ENCODE measurements around the gene JAZF1. TPM values are rescaled to one million over a fixed set of nuclear protein-coding genes. Genes with fewer than 3 reads are reported as not detected.

Gene JAZF1
- total RNA-seq, 2 donors from 2014 or later: 13.9 to 16.5 TPM

DNA sequence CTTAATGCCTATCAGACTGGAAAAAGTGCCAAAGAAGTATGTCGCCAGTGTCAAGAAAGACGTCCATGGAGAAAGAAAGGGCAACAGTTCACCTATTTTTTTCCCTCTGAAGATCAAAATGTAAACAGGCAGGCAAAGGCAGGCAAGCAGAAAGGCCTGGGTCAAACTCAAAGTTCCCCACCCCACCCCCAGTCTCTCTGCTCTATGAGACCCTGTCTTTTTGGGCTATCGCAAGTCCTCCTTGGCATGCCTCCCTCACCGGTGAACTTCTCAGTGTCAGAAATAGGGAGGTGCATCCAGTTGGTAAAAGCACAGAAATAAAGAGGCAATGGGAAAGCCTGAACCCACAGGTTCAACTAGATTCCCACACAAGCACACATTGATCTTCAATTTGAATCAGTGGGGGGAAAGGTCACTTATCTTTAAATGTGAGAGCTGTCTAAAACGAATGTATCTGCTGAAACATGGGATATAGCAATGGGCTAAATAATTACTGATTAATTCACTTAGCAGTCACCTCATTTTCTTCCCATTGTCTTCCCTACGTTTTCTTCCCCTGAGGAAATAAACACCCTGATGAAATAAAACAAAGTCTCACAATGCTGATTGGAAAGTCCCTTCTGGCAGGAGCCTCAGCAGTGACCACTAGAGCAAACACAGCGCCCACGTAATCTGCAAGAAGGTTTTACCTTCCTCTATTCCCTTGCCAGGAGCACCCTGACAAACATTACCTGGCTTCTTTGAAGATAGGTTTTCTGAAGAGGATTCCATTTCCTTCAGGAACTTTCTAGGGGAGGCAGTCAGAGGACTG lies 31.1 kb downstream of the JAZF1 start:
- TF ChIP-seq, protein P1, sequence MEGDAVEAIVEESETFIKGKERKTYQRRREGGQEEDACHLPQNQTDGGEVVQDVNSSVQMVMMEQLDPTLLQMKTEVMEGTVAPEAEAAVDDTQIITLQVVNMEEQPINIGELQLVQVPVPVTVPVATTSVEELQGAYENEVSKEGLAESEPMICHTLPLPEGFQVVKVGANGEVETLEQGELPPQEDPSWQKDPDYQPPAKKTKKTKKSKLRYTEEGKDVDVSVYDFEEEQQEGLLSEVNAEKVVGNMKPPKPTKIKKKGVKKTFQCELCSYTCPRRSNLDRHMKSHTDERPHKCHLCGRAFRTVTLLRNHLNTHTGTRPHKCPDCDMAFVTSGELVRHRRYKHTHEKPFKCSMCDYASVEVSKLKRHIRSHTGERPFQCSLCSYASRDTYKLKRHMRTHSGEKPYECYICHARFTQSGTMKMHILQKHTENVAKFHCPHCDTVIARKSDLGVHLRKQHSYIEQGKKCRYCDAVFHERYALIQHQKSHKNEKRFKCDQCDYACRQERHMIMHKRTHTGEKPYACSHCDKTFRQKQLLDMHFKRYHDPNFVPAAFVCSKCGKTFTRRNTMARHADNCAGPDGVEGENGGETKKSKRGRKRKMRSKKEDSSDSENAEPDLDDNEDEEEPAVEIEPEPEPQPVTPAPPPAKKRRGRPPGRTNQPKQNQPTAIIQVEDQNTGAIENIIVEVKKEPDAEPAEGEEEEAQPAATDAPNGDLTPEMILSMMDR (IDR thresholded peaks at IDR 0.05): no peak
- Histone ChIP-seq H3K36me3 (no peaks in the 10 kb centered on the region), H3K27ac (no peak overlapping the region), H3K4me3 (no peak overlapping the region), H3K4me1 (ENCODE audit: control insufficient read depth in 1 of 2, low read depth in 2 of 2) (peaks cover 7 to 10% of the 10 kb centered on the region in 2 donors), H3K9me3 (no peaks in the 10 kb centered on the region), H3K27me3 (replicated peaks; ENCODE audit: insufficient read depth) (no peaks in the 10 kb centered on the region)
- ATAC-seq (ENCODE audit: insufficient number of reproducible peaks, low FRiP score, low read depth): no peak
- DNase-seq (ENCODE audit: low spot score): no peak

DNA sequence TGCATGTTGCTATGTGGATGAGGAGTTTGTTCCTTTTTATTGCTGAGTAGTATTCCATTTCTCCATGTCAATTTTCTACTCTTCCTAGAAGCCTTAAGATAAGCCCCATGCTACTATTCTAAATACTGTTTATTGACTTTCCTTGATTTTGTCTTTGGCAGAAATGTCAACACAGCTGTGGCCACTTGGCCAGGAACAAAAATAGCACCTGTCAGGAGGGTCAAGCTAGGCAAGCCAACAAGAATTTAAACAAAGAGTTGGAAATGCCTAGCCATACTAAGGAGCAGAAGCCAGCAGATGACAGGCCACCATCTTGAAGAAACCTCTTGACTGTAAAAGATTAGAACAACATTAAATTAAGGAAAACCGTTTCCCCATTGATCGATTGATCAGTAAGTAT lies 34.7 kb downstream of the JAZF1 start:
- H3K4me3 ChIP-seq: no peak overlapping the region
- H3K4me1 ChIP-seq (ENCODE audit: control insufficient read depth in 1 of 2, low read depth in 2 of 2): peaks cover 0 to 5% of the 10 kb centered on the region in 2 donors
- no peaks in the 10 kb centered on the region for H3K9me3 ChIP-seq
- TF ChIP-seq, protein P1 (IDR thresholded peaks at IDR 0.05): no peak
- ATAC-seq (ENCODE audit: insufficient number of reproducible peaks, low FRiP score, low read depth): no peak
- no peak for DNase-seq (ENCODE audit: low spot score)
- no peak overlapping the region for H3K27ac ChIP-seq
- H3K27me3 ChIP-seq (replicated peaks; ENCODE audit: insufficient read depth): no peaks in the 10 kb centered on the region
- no peaks in the 10 kb centered on the region for H3K36me3 ChIP-seq

DNA sequence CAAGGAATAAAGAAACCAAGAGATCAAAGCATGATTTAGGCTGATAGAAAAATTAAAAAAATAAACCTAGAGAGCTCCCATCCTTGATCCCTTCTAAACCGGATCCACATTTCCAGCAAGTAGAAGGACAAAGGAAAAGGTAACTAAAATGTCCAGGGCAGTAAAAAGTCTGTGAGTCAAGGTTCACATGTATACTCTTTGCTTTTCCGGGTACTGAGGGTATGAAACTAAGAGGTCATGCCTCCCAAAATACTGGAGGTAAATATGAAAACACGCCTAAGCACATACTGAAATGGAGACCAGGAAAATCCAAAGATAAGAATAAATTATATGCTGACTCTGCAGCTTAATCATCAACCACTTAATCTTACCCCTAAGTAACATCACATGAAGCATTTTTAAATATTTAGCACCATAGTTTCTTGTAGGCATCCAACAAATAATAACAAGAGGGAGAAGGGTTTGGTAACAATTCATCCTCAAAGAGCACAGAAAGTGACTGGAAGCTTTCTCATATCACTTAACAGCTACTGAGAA lies 35.4 kb downstream of the JAZF1 start:
- Histone ChIP-seq H3K27me3 (replicated peaks; ENCODE audit: insufficient read depth) (no peaks in the 10 kb centered on the region), H3K4me3 (no peak overlapping the region), H3K4me1 (ENCODE audit: control insufficient read depth in 1 of 2, low read depth in 2 of 2) (peaks cover 0 to 6% of the 10 kb centered on the region in 2 donors), H3K36me3 (no peaks in the 10 kb centered on the region), H3K27ac (no peak overlapping the region), H3K9me3 (no peaks in the 10 kb centered on the region)
- ATAC-seq (ENCODE audit: insufficient number of reproducible peaks, low FRiP score, low read depth): no peak
- TF ChIP-seq, protein P1 (IDR thresholded peaks at IDR 0.05): no peak
- DNase-seq (ENCODE audit: low spot score): no peak

DNA sequence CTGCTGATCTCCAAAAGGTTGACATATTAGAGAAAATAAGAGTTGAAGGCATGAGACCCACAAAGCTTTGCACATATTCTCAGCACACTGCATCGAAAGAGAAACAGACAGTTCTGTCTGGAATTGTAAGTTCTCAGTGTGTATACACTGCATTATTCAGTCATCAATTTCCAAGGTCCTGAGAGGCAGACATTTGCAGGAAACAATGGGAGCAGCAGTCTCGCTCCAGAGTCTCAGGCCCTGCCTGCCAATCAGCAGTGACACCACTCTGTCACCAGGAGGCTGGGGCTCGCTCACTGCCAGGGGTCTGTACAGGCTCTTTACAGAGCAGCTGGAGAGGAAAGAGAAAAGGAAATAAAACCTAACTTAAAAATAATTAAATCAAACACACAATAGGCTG lies 36.3 kb downstream of the JAZF1 start:
- Histone ChIP-seq H3K4me1 (ENCODE audit: control insufficient read depth in 1 of 2, low read depth in 2 of 2) (peaks cover 0 to 6% of the 10 kb centered on the region in 2 donors), H3K4me3 (no peak overlapping the region), H3K9me3 (no peaks in the 10 kb centered on the region), H3K27ac (no peak overlapping the region), H3K36me3 (no peaks in the 10 kb centered on the region), H3K27me3 (replicated peaks; ENCODE audit: insufficient read depth) (no peaks in the 10 kb centered on the region)
- TF ChIP-seq, protein P1 (IDR thresholded peaks at IDR 0.05): no peak
- DNase-seq (ENCODE audit: low spot score) (no peak), ATAC-seq (ENCODE audit: insufficient number of reproducible peaks, low FRiP score, low read depth) (no peak)

DNA sequence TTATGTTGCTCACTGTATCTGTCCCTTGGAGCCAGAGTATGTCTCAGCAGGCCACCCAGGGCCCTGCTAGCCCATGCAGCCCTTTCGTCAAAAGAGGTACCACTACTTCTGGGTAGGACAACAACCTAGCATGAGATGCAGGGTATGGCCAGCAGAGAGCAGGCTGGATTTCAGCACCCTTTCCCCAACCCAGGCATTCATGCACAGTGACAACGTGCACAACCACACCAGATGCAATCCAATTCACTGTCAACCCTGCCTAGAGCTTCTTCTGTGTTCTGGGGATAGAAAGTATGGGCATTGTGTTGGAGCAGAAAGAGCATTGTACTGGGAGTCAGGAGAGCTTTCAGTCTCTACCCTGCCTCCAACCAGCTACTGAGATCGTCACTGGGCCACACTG lies 37.9 kb downstream of the JAZF1 start:
- Histone ChIP-seq H3K4me1 (ENCODE audit: control insufficient read depth in 1 of 2, low read depth in 2 of 2) (peaks cover 0 to 6% of the 10 kb centered on the region in 2 donors), H3K9me3 (no peaks in the 10 kb centered on the region), H3K27me3 (replicated peaks; ENCODE audit: insufficient read depth) (no peaks in the 10 kb centered on the region), H3K36me3 (no peaks in the 10 kb centered on the region), H3K27ac (no peak overlapping the region), H3K4me3 (no peak overlapping the region)
- TF ChIP-seq, protein P1 (IDR thresholded peaks at IDR 0.05): no peak
- ATAC-seq (ENCODE audit: insufficient number of reproducible peaks, low FRiP score, low read depth): no peak
- no peak for DNase-seq (ENCODE audit: low spot score)
